HPDE6-E6E7 (cell line): ENCODE data around the gene WDR37.
"Not testable (repeated sequence)": the region's sequence is repeated elsewhere in the genome, so short reads cannot be mapped to it uniquely, and the experiment has no call there.

Source experiments
- DNase-seq: peaks from one replicate; pipeline ENCODE4 v3.0.0; 2011; ENCODE audit warnings: missing footprints; ENCODE audit errors: extremely low spot score

The WDR37 gene

GRCh38 chr10:1056326-1057105 lies at the start of gene WDR37:
Gene WDR37 (plus strand): TSS chr10:1056385. CDS start chr10:1072156, 15,771 bp downstream.
- no peak for DNase-seq

GRCh38 chr10:1006573-1006972 lies 49.6 kb upstream of the WDR37 start:
- DNase-seq, result no peak

- DNase-seq, result no peak
Observed at GRCh38 chr10:1007583-1007982, 48.6 kb upstream of the WDR37 start.

- DNase-seq, result no peak
Observed at GRCh38 chr10:1009071-1009494, 47.1 kb upstream of the WDR37 start.

GRCh38 chr10:1009947-1010346 lies 46.2 kb upstream of the WDR37 start:
- not testable (repeated sequence) for DNase-seq

- DNase-seq, result no peak
Observed at GRCh38 chr10:1010703-1011102, 45.5 kb upstream of the WDR37 start.

GRCh38 chr10:1011696-1012095 lies 44.5 kb upstream of the WDR37 start:
- DNase-seq, result no peak

GRCh38 chr10:1015688-1016087 lies 40.5 kb upstream of the WDR37 start:
- no peak for DNase-seq

GRCh38 chr10:1019362-1019761 lies 36.8 kb upstream of the WDR37 start:
- DNase-seq, result no peak

- DNase-seq, result no peak
Observed at GRCh38 chr10:1020460-1020859, 35.7 kb upstream of the WDR37 start.

- no peak for DNase-seq
Observed at GRCh38 chr10:1020958-1021357, 35.2 kb upstream of the WDR37 start.

- DNase-seq, result no peak
Observed at GRCh38 chr10:1022413-1022812, 33.8 kb upstream of the WDR37 start.

GRCh38 chr10:1024103-1024502 lies 32.1 kb upstream of the WDR37 start:
- no peak for DNase-seq

GRCh38 chr10:1025683-1026082 lies 30.5 kb upstream of the WDR37 start, which contains the start of gene IDI2:
Gene IDI2 (minus strand): TSS chr10:1025859. CDS start chr10:1024723, 1,136 bp downstream.
- no peak for DNase-seq

GRCh38 chr10:1026578-1026977 lies 29.6 kb upstream of the WDR37 start:
- no peak for DNase-seq

- no peak for DNase-seq
Observed at GRCh38 chr10:1029838-1030237, 26.3 kb upstream of the WDR37 start.

- DNase-seq, result no peak
Observed at GRCh38 chr10:1033601-1034000, 22.6 kb upstream of the WDR37 start.

GRCh38 chr10:1034758-1035157 lies 21.4 kb upstream of the WDR37 start:
- DNase-seq, result no peak

GRCh38 chr10:1035201-1035600 lies 21.0 kb upstream of the WDR37 start:
- no peak for DNase-seq

- DNase-seq, result peak; percentile 69
Observed at GRCh38 chr10:1036341-1036791, 19.8 kb upstream of the WDR37 start.

GRCh38 chr10:1037098-1037497 lies 19.1 kb upstream of the WDR37 start:
- no peak for DNase-seq

GRCh38 chr10:1038769-1039168 lies 17.4 kb upstream of the WDR37 start:
- DNase-seq, result not testable (repeated sequence)

- DNase-seq, result no peak
Observed at GRCh38 chr10:1040133-1040532, 16.1 kb upstream of the WDR37 start.

- no peak for DNase-seq
Observed at GRCh38 chr10:1041514-1041913, 14.7 kb upstream of the WDR37 start.
